HG02678 (cell line): ENCODE results near the gene PDK4.
"Not testable (repeated sequence)": the region's sequence is repeated elsewhere in the genome, so short reads cannot be mapped to it uniquely, and the experiment has no call there.

Experiments used
- ATAC-seq: cut with Tn5 transposase; IDR thresholded peaks from one replicate; pipeline ENCODE4 v1.9.1; 2021; ENCODE audit warnings: mild to moderate bottlenecking, moderate library complexity; ENCODE audit not compliant: unreplicated experiment

The PDK4 gene

GRCh38 chr7:95578299-95578855, 17.9 kb downstream of the PDK4 start:
- ATAC-seq = no peak

GRCh38 chr7:95577137-95577536, 19.2 kb downstream of the PDK4 start:
- no peak for ATAC-seq

GRCh38 chr7:95569720-95570119, 26.6 kb downstream of the PDK4 start:
- no peak for ATAC-seq

GRCh38 chr7:95560674-95561073, 35.6 kb downstream of the PDK4 start:
- ATAC-seq = no peak

GRCh38 chr7:95558864-95559263, 37.5 kb downstream of the PDK4 start:
- no peak for ATAC-seq

- no peak for ATAC-seq
Measured at GRCh38 chr7:95556777-95557176, 39.5 kb downstream of the PDK4 start.

- no peak for ATAC-seq
Measured at GRCh38 chr7:95553939-95554338, 42.4 kb downstream of the PDK4 start.

- not testable (repeated sequence) for ATAC-seq
Measured at GRCh38 chr7:95552010-95552926, 44.0 kb downstream of the PDK4 start.

GRCh38 chr7:95550546-95550945, 45.8 kb downstream of the PDK4 start:
- ATAC-seq = no peak

GRCh38 chr7:95549818-95550529, 46.3 kb downstream of the PDK4 start:
- ATAC-seq = no peak

- ATAC-seq = no peak
Measured at GRCh38 chr7:95547361-95548348, 48.7 kb downstream of the PDK4 start.

GRCh38 chr7:95546647-95547046, 49.7 kb downstream of the PDK4 start:
- no peak for ATAC-seq

GRCh38 chr7:95545673-95546072, 50.6 kb downstream of the PDK4 start:
- no peak for ATAC-seq

- peak; percentile 58 for ATAC-seq
Measured at GRCh38 chr7:95545007-95545615, 51.2 kb downstream of the PDK4 start.

- no peak for ATAC-seq
Measured at GRCh38 chr7:95544171-95544570, 52.1 kb downstream of the PDK4 start.

GRCh38 chr7:95543312-95543711, 53.0 kb downstream of the PDK4 start:
- no peak for ATAC-seq

- ATAC-seq = no peak
Measured at GRCh38 chr7:95540366-95540765, 56.0 kb downstream of the PDK4 start.

GRCh38 chr7:95539426-95539825, 56.9 kb downstream of the PDK4 start:
- ATAC-seq = no peak

- no peak for ATAC-seq
Measured at GRCh38 chr7:95537468-95537867, 58.8 kb downstream of the PDK4 start.

- no peak for ATAC-seq
Measured at GRCh38 chr7:95536656-95537311, 59.5 kb downstream of the PDK4 start.
